Measurements from ENCODE around the gene PDE4D. TPM values are rescaled to one million over a fixed set of nuclear protein-coding genes. Genes with fewer than 3 reads are reported as not detected.

The PDE4D gene
- total RNA-seq, 1 donor from 2014 or later: 50.0 TPM

- Mint-ChIP-seq H3K4me3 (no peak overlapping the region), H3K27me3 (no peaks in the 10 kb centered on the region), H3K27ac (no peak overlapping the region), H3K9me3 (no peaks in the 10 kb centered on the region), H3K36me3 (no peaks in the 10 kb centered on the region), H3K4me1 (ENCODE audit: unreplicated experiment) (peaks cover 15% of the 10 kb centered on the region)
- DNase-seq (ENCODE audit: extremely low spot score, unreplicated experiment): no peak
- no peak for TF ChIP-seq CTCF (conservative IDR thresholded peaks at IDR 0.05)
Observed at GRCh38 chr5:59157068-59157467, 736.5 kb downstream of the PDE4D start.

DNA sequence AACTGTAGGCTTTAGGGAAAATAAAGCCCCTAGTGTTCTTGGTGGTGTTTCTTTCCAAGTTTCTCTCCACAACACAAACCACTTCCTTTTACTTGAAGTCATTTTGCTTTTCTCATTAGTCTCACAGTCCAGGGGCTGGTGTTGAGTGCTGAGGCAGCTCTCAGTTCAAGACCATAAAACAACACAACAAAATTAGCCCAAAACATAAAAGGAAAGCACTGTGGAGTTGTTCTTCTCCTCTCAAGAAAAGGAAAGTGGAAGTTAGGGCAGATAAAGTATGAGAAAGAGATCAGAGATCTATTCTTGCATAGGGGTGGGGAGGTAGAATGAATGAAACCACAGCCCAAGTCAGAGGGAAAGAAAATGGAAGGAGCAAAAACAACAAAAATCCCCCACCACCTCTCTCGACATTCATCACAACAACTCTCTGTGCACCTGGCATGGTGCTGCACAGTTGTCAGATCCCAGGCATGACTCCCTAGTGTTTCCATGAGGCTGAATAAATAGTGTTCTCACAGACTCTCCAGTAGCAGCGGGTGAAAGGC, 740.8 kb downstream of the PDE4D start:
- Mint-ChIP-seq H3K4me3 (no peak overlapping the region), H3K27me3 (no peaks in the 10 kb centered on the region), H3K36me3 (peaks cover 2% of the 10 kb centered on the region), H3K27ac (no peak overlapping the region), H3K4me1 (ENCODE audit: unreplicated experiment) (peaks cover 15% of the 10 kb centered on the region), H3K9me3 (peaks cover 6% of the 10 kb centered on the region)
- no peak for DNase-seq (ENCODE audit: extremely low spot score, unreplicated experiment)
- TF ChIP-seq CTCF (conservative IDR thresholded peaks at IDR 0.05): no peak

DNA sequence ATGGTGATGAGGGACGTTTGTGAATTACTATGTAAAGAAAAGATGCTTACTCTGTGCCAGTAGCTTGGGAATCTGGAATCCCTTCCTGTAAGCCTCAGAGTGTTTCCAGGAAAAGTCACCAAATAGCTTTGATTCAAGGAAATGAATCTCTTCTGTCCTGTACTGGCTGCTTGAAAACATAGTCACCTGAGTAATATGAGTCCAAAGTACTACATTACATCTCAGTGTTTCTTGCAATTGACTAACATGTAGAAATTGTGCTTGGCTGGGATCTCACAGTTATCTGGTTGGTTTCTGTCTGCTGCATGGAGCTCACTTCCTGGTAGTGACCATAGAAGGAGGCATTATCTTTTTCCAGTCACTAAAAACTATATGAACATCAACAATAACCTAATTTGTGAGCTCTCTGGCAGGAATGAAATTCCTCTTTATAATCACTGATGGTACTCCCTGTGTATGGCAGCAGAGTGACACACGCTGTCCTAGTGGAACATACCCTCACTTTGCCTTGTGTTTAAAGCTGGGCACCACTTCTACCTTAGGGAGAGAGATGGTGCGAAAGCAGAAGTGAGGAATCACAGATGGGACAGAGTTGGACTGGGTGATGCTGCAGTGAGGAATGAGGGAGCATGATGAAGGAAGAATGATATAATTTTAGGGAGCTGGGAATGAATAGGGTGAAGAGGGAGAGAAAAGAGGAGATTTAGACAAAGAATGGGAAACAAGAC, 742.2 kb downstream of the PDE4D start:
- TF ChIP-seq CTCF (conservative IDR thresholded peaks at IDR 0.05): no peak
- Mint-ChIP-seq H3K4me3 (no peak overlapping the region), H3K27ac (peak overlapping the region; percentile 38), H3K9me3 (peaks cover 6% of the 10 kb centered on the region), H3K27me3 (no peaks in the 10 kb centered on the region), H3K4me1 (ENCODE audit: unreplicated experiment) (peaks cover 15% of the 10 kb centered on the region), H3K36me3 (peaks cover 3% of the 10 kb centered on the region)
- no peak for DNase-seq (ENCODE audit: extremely low spot score, unreplicated experiment)

DNA sequence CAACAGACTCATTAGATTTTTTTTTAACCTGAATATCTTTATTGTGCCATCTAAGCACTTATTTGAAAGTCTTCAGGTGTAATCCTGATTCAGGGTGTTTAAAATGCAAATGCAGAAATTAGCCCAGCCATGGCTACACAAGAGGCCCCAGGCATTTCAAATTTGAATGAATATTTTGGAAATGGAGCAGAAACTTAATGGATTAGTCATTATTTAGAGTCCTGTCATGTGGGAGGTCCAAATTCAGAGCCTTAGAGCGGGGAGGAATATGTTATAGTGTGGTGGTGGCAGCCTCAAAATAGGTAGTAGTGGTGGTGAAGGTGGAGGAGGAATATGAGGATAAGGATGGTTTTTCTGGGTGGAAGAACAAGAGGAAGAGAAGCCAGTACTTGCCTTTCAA, 743.7 kb downstream of the PDE4D start:
- Mint-ChIP-seq H3K9me3 (peaks cover 6% of the 10 kb centered on the region), H3K27me3 (no peaks in the 10 kb centered on the region), H3K27ac (no peak overlapping the region), H3K4me1 (ENCODE audit: unreplicated experiment) (peaks cover 15% of the 10 kb centered on the region), H3K36me3 (peaks cover 3% of the 10 kb centered on the region), H3K4me3 (no peak overlapping the region)
- TF ChIP-seq CTCF (conservative IDR thresholded peaks at IDR 0.05): no peak
- no peak for DNase-seq (ENCODE audit: extremely low spot score, unreplicated experiment)

GRCh38 chr5:59149271-59149670, 744.3 kb downstream of the PDE4D start:
- no peak overlapping the region for H3K4me3 Mint-ChIP-seq
- H3K27me3 Mint-ChIP-seq: no peaks in the 10 kb centered on the region
- H3K27ac Mint-ChIP-seq: no peak overlapping the region
- no peak for TF ChIP-seq CTCF (conservative IDR thresholded peaks at IDR 0.05)
- DNase-seq (ENCODE audit: extremely low spot score, unreplicated experiment): no peak
- H3K4me1 Mint-ChIP-seq (ENCODE audit: unreplicated experiment): peaks cover 15% of the 10 kb centered on the region
- peaks cover 3% of the 10 kb centered on the region for H3K36me3 Mint-ChIP-seq
- H3K9me3 Mint-ChIP-seq: peaks cover 6% of the 10 kb centered on the region

Data from type B pancreatic cell (in vitro differentiated cells).